GM18505 (cell line): ENCODE data around the gene FAM98C.
"Not testable (repeated sequence)": the region's sequence is repeated elsewhere in the genome, so short reads cannot be mapped to it uniquely, and the experiment has no call there.

Experiments
- ATAC-seq: cut with Tn5 transposase; IDR thresholded peaks from one replicate; pipeline ENCODE4 v1.9.1; 2021; ENCODE audit not compliant: unreplicated experiment
- POLR2A ChIP-seq: IDR thresholded peaks from 4 replicates; pipeline ENCODE4 v1.6.1; 2011; ENCODE audit warnings: borderline replicate concordance; ENCODE audit not compliant: insufficient read depth, insufficient read length; ENCODE audit errors: extremely low read depth

Gene FAM98C

DNA sequence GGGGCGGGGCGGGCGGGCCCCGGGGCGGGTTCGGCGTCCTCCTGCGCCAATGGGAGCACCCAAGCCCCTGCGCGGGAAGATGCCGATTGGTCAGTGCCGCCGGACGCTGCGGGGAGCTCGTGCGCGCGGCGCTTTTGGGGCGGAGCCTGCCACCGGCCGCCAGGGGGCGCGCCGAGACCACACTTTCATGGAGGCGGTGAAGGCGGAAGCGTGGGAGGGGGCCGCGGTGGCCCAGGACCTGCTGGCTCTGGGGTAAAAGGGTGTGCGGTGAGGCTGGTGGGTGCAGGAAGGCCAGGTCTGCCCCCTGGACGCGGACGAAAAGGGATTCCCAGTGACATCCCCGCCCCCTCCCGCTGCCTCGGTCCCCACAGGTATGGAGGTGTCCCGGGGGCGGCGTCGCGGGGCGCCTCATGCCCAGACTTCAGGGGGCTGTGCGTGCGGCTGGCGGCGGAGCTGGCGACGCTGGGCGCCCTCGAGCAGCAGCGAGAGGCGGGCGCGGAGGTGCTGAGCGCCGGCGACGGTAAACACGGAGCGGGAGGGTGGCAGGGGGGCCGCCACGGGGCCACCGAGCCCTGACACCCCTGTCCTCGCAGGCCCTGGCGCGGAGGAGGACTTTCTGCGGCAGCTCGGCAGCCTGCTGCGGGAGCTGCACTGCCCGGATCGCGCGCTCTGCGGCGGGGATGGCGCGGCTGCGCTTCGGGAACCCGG is at the start of gene FAM98C:
Gene FAM98C, plus strand, starts transcription at position 127 of the 708 bp plus-strand sequence. Its CDS starts 61 bp downstream, at position 188.
- peak; percentile 89 for ATAC-seq
- no peak for TF ChIP-seq POLR2A

DNA sequence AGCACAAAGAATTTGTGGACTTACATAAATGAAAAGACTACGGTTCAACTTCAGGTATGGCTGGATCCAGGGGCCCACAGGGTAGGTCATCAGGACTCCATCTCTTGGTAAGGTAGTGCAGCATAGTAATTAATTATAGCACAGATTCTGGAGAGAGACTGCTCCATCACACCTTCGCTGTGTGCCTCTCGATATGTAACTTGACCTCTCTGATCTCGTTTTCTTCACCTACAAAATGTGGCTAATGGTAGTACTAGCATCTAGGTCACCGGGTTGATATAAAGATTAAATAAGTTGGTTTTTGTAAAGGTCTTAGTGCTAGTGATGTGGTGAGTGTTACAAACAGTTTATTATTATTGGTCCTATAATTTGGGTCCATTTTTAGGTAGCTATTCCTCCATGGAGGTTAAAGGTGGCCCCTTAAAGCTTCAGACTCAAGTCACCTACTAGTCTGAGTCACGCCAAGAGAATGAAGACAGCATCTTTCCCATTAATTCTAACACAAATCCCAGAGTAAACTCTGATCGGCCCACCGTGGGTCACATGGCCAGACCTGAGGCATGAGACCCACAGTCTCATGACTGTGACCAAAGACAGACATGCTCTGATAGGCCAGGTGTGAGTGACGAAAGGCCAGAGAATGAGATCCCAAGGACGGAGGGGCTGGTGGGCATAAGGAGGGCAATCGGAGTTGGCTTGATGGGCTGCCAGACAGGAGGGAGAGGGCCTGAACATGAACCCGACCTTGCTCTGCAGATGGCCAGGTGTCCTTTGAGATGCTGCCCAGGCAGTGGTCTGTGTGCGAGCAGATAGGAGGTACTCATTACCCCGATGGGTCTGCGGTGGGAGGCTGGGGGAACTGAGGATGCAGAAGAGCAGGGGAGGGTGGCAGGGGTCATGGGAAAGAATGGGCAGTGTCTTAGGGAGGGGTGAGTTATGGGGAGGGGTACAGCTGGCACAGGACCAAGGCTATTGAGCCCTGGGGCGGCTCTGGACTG is 46.9 kb upstream of the FAM98C start:
- no peak for ATAC-seq
- no peak for TF ChIP-seq POLR2A

DNA sequence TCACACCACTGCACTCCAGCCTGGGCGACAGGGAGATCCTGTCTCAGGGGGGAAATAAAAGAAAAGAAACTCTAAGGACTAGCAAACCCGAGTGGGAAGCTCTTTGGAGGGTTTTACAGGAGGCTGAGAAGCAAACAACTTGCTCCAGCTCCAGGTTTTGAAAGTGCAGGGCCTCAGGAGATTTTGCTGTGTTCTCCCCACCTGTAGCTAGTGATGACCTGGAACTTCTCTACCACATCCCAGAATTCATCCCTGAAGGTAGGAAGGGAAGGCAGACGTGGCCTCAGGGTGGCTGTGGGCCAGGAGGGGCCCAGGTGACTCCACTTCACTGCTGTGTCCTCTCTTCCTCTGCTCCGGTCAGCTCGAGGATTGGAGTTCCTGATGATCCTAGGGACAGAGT is 44.8 kb upstream of the FAM98C start:
- no peak for TF ChIP-seq POLR2A
- no peak for ATAC-seq

DNA sequence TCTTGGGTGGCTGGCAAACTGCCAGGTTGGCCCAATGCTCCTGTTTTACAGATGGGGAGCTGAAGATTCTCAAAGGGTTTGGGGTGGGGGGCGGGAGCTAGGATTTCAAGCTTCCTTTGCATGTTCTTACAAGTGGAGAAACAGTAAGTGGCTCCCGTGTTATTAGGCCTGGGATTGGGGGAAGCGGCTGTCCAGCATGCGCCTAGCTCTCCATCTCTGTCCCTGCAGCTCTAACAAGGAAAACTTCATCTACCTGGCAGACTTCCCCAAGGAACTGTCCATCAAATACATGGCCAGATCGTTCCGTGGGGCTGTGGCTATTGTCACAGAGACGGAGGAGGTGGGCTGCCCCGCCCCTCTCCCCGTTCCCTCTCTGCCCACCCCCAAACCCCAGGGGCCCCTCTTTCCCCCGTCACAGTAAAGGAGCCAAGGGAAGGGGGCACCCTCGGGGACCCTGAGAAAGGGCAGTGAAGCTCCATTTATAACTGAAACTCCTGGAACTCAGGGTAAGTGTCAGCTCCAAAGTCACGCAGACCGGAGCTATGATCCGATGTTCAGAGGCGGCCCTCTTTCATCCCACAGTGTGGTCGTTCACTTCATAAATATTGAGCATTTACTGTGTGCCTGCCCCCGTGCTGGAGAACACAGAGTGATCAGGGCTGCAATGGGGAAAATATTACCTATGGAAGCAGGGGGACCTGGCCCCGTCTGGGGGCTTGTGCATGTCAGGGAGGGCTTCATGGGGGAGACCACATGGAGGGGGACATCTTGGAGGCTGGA is 43.5 kb upstream of the FAM98C start:
- TF ChIP-seq POLR2A, result no peak
- no peak for ATAC-seq

DNA sequence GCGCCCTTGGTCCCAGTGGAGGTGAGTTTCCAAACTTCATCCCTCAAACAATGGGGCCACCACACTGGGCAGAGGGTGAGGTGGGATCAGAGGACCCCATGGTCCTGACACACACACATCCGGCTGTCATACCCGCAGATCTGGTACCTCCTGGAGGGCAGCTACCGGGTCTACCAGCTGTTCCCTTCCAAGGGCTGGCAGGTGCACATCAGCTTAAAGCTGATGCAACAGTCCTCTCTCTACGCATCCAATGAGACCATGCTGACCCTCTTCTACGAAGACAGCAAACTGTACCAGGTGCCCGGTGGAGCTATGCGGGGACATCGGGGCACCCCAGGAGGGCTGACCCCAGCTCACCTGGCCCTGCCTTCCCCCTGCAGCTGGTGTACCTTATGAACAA is 42.5 kb upstream of the FAM98C start:
- no peak for ATAC-seq
- no peak for TF ChIP-seq POLR2A

DNA sequence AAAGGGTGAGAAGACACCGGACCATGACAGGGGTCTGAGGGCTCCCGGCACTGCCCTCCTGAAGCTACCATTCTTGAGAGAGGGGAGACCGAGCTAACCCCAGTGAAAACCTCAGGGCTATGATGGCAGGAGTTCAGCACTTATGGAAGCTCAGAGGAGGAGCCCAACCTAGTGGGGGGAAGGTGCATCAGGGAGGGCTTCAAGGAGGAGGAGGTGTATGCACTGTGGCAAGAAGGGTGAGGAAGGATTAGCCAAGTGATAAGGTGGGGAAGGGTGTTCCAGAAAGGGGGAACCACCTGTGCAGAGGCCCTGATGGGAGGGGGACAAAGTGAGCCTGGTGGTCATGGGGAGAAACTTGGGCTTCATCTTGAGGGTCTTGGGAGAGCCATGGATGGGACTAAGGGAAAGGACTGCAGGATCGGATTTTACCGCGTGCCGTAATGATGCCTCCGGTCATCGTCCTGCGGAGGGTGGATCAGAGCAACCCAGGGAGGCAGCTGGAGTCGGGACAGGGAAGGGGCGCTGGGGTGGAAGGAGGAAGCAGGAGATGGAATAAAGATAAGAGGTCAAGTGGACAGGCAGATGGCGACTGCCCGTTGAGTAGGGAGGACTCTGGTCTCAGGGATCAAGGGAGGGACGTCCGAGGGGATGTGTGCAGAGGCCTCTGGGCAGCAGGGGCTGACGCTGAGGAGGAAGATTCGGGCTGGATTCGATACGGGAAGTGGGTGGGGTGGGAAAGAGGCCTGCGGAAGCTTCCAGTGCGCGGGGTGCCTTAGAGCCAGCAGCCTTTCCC is 41.9 kb upstream of the FAM98C start:
- no peak for ATAC-seq
- no peak for TF ChIP-seq POLR2A

DNA sequence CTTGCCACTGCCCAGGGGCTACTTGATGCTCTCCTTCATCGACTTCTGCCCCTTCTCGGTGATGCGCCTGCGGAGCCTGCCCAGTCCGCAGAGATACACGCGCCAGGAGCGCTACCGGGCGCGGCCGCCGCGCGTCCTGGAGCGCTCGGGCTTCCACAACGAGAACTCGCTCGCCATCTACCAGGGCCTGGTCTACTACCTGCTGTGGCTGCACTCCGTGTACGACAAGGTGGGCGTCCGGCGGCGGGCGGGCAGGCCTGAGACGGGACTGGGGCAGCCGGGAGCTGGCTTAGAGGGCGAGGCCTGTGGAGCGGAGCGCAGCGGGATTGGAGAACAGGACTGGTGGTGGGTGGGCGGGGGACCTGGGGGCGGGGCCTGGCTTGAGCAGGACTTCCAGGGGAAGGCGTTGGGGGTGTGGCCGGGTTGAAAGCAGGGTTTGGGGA is 41.2 kb upstream of the FAM98C start:
- no peak for TF ChIP-seq POLR2A
- peak; percentile 49 for ATAC-seq

DNA sequence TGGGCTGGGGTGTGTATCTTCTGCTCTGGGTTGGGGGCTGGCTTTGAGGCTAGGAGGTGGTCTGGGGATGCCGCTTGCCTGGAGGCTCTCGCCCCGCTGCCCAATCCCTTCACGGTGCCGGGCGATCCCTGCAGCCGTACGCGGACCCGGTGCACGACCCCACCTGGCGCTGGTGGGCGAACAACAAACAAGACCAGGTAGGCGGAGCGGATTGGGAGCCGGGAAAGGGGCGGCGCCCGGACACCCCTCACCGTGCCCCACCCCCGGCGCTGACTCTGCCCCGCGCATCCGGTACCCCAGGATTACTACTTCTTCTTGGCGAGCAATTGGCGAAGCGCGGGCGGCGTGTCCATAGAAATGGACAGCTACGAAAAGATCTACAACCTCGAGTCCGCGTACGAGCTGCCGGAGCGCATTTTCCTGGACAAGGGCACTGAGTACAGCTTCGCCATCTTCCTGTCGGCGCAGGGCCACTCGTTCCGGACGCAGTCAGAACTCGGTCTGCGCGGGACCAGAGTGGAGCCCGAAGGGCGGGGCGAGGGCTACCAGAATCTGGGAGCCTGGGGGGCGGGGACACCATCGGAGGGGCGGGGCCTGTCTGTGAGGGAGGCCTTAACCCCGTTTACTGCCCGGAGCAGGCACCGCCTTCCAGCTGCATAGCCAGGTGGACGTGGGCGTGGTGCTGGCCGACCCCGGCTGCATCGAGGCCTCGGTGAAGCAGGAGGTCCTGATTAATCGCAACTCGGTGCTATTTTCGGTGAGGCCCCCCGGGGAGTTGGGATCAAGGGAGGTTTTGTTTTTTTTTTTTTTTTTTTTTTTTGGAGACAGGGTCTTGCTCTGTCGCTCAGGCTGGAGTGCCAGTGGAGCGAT is 40.6 kb upstream of the FAM98C start:
- ATAC-seq, result peak; percentile 27
- peak; percentile 26 for TF ChIP-seq POLR2A

DNA sequence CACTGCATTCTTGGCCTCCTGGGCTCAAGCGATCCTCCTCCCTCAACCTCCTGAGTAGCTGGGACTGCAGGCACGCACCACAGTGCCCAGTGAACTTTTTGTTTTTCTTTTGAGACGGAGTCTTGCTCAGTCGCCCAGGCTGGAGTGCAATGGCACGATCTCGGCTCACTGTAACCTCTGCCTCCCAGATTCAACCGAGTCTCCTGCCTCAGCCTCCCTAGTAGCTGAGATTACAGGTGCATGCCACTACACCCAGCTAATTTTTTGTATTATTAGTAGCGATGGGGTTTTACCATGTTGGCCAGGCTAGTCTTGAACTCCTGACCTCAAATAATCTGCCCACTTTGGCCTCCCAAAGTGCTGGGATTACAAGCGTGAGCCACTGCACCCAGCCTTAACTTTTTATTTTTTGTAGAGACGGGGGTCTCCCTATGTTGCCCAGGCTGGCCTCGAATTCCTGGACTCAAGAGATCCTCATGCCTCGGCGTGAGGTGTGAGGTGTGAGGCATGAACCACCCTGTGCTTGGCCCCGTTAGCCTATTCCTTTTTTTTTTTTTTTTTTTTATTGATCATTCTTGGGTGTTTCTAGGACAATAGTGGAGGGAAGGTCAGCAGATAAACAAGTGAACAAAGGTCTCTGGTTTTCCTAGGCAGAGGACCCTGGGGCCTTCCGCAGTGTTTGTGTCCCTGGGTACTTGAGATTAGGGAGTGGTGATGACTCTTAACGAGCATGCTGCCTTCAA is 39.8 kb upstream of the FAM98C start:
- not testable (repeated sequence) for ATAC-seq

DNA sequence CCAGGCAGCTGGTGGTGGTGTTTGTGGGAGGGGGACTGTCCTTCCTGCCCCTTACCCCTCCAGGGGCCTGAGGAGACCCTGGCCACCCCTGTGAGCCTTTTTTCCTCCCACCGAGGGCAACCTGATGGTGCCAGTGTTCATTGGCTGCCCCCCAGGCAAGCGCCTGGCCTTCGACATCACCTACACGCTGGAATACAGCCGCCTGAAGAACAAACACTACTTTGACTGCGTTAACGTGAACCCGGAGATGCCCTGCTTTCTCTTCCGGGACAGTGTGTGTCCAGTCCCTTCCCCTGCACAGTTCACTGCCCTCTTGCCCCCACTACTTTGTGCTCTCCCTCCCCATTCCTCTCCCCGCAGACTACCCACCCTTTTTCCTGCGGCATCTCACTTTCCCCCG is 35.9 kb upstream of the FAM98C start:
- no peak for ATAC-seq
- no peak for TF ChIP-seq POLR2A

DNA sequence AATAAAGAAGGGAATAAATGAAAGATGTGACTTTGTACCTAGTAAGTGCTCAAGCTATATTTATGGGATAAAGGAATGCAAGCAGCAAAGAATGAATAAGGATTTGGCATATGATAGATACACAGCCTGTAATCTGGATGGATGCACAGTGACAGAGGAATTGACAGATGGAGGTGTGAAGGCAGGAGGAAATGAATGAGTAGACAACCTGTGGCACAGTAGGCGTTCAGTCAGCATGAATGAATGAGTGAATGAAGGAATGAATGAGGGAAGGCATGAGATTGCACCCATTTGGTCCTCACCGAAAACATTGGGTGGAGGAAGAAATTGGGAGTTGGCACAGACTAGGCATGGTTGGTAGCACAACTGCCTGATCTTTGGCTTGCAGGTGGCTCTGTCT is 33.3 kb upstream of the FAM98C start:
- no peak for TF ChIP-seq POLR2A
- no peak for ATAC-seq
